Astrocyte (in vitro differentiated cells and primary cell): Measurements from ENCODE around the gene DHRS2. TPM values are rescaled to one million over a fixed set of nuclear protein-coding genes. Genes with fewer than 3 reads are reported as not detected.

ENCODE experiments used
- total RNA-seq: library from RNA; stranded (reverse); gene quantifications from 2 replicates; pipeline ENCODE4 v1.2.1, GENCODE V29; 2021

Gene DHRS2
- total RNA-seq, 1 donor from 2014 or later, result 1.1 TPM

Other genes with a start within 250 kb of the DHRS2 start
- gene MYH6, start 228.1 kb upstream of the DHRS2 start, total RNA-seq, result not detected in 2 replicates
- not detected in 2 replicates for gene MYH7, start 200.7 kb upstream of the DHRS2 start, total RNA-seq
- 28.6 and 31.2 TPM in 2 replicates for gene NGDN, start 166.7 kb upstream of the DHRS2 start, total RNA-seq
- gene ZFHX2, start 84.6 kb upstream of the DHRS2 start, total RNA-seq, result 27.3 TPM in 2 replicates
- gene THTPA, start 80.1 kb upstream of the DHRS2 start, total RNA-seq, result 6.8 and 8.1 TPM in 2 replicates
- 73.6 and 80.9 TPM in 2 replicates for gene AP1G2, start 68.6 kb upstream of the DHRS2 start, total RNA-seq
- 0.87 and 1.1 TPM in 2 replicates for gene JPH4, start 57.6 kb upstream of the DHRS2 start, total RNA-seq